MM.1S (cell line): ENCODE results near the gene LRRC31.

Experiments
- DNase-seq: peaks from one replicate; pipeline ENCODE4 v3.0.0-alpha.2; 2015
- H2AFZ ChIP-seq: fragments of 300-600 bp; sonication (generic); 2 replicates; pipeline ENCODE4 v1.6.0; 2016; ENCODE audit warnings: antibody characterized with exemption, low read length
- H3F3A ChIP-seq: fragments of 300-600 bp; sonication (generic); 2 replicates; pipeline ENCODE4 v1.6.1; 2016; ENCODE audit warnings: mild to moderate bottlenecking, antibody characterized with exemption, low read length, moderate library complexity, mixed read lengths; ENCODE audit not compliant: insufficient read depth
- H3K27ac ChIP-seq: fragments of 300-600 bp; sonication (generic); 2 replicates; pipeline ENCODE4 v1.5.1; 2016; ENCODE audit warnings: mild to moderate bottlenecking, low read length
- H3K27me3 ChIP-seq: fragments of 300-600 bp; sonication (generic); replicated peaks from 2 replicates; pipeline ENCODE4 v1.6.0; 2016; ENCODE audit warnings: low read length; ENCODE audit not compliant: insufficient read depth
- H3K36me3 ChIP-seq: fragments of 300-600 bp; sonication (generic); replicated peaks from 2 replicates; pipeline ENCODE4 v1.6.1; 2016; ENCODE audit warnings: mild to moderate bottlenecking, low read length, mixed read lengths; ENCODE audit not compliant: insufficient read depth
- H3K4me1 ChIP-seq: fragments of 300-600 bp; sonication (generic); 2 replicates; pipeline ENCODE4 v1.6.1; 2016; ENCODE audit warnings: low read length, mixed read lengths
- H3K4me2 ChIP-seq: fragments of 300-600 bp; sonication (generic); 2 replicates; pipeline ENCODE4 v1.6.0; 2016; ENCODE audit warnings: low read depth, low read length
- H3K4me3 ChIP-seq: fragments of 300-600 bp; sonication (generic); 2 replicates; pipeline ENCODE4 v1.5.1; 2016; ENCODE audit warnings: low read length, mixed read lengths
- H3K79me2 ChIP-seq: fragments of 300-600 bp; sonication (generic); 2 replicates; pipeline ENCODE4 v1.6.1; 2016; ENCODE audit warnings: mixed run types, low read length, mixed read lengths
- H3K9ac ChIP-seq: fragments of 300-600 bp; sonication (generic); 2 replicates; pipeline ENCODE4 v1.6.1; 2016; ENCODE audit warnings: low read length, mixed read lengths
- H3K9me2 ChIP-seq: fragments of 300-600 bp; sonication (generic); replicated peaks from 2 replicates; pipeline ENCODE4 v1.6.1; 2016; ENCODE audit warnings: mild to moderate bottlenecking, low read length, mixed read lengths; ENCODE audit not compliant: insufficient read depth
- H3K9me3 ChIP-seq: fragments of 300-600 bp; sonication (generic); replicated peaks from 2 replicates; pipeline ENCODE4 v1.6.1; 2016; ENCODE audit warnings: mild to moderate bottlenecking, low read length, mixed read lengths; ENCODE audit not compliant: insufficient read depth
- H4K20me1 ChIP-seq: fragments of 300-600 bp; sonication (generic); 2 replicates; pipeline ENCODE4 v1.6.1; 2016; ENCODE audit warnings: mild to moderate bottlenecking, low read length, moderate library complexity, mixed read lengths; ENCODE audit not compliant: insufficient read depth
- EZH2 ChIP-seq: fragments of 300-600 bp; sonication (generic); optimal IDR thresholded peaks from 2 replicates; pipeline ENCODE3; 2017; ENCODE audit warnings: low read depth, mild to moderate bottlenecking, antibody characterized with exemption, low read length, mixed read lengths
- EZH2phosphoT487 ChIP-seq: fragments of 300-600 bp; sonication (generic); IDR thresholded peaks from 2 replicates; pipeline ENCODE4 v1.6.1; 2018; ENCODE audit warnings: antibody characterized with exemption, low read length
- TF ChIP-seq, protein P1 (sequence below): fragments of 300-600 bp; sonication (generic); IDR thresholded peaks from 2 replicates; pipeline ENCODE4 v1.5.1; 2016; ENCODE audit warnings: antibody characterized with exemption, low read length, mixed read lengths

LRRC31 gene

DNA sequence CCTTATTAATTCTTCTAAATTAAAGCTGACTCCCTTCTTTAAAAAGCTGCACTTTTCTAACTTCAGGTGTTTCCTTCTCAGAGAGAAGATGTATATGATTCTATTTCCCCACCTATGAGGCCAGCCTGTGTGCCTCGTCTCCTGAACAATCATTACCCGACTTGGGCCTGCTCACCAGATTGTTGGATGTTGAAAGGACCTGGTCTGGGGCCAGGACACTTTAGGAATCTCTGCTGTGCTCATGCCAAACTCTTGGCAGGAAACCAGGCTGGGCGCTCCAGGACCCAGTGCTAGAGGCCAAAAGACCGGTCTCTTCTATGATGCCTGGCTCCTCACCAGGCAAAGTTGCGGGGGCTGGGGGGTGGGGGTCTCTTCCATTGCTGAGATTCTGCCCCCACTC is 16.9 kb upstream of the LRRC31 start:
- H3K9me2 ChIP-seq: no peaks in the 10 kb centered on the region
- H3K4me2 ChIP-seq: no peak overlapping the region
- H3K36me3 ChIP-seq: no peaks in the 10 kb centered on the region
- H3K27ac ChIP-seq: no peak overlapping the region
- H3K27me3 ChIP-seq: no peaks in the 10 kb centered on the region
- H3K4me3 ChIP-seq: no peak overlapping the region
- no peaks in the 10 kb centered on the region for H4K20me1 ChIP-seq
- no peak for DNase-seq
- no peaks in the 10 kb centered on the region for H3F3A ChIP-seq
- H3K9ac ChIP-seq: no peak overlapping the region
- H3K9me3 ChIP-seq: no peaks in the 10 kb centered on the region
- no peaks in the 10 kb centered on the region for H3K4me1 ChIP-seq
- H3K79me2 ChIP-seq: no peaks in the 10 kb centered on the region
- no peak overlapping the region for H2AFZ ChIP-seq
- TF ChIP-seq, protein P1, sequence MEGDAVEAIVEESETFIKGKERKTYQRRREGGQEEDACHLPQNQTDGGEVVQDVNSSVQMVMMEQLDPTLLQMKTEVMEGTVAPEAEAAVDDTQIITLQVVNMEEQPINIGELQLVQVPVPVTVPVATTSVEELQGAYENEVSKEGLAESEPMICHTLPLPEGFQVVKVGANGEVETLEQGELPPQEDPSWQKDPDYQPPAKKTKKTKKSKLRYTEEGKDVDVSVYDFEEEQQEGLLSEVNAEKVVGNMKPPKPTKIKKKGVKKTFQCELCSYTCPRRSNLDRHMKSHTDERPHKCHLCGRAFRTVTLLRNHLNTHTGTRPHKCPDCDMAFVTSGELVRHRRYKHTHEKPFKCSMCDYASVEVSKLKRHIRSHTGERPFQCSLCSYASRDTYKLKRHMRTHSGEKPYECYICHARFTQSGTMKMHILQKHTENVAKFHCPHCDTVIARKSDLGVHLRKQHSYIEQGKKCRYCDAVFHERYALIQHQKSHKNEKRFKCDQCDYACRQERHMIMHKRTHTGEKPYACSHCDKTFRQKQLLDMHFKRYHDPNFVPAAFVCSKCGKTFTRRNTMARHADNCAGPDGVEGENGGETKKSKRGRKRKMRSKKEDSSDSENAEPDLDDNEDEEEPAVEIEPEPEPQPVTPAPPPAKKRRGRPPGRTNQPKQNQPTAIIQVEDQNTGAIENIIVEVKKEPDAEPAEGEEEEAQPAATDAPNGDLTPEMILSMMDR: no peak
- TF ChIP-seq EZH2phosphoT487 (no peak), EZH2 (no peak)

DNA sequence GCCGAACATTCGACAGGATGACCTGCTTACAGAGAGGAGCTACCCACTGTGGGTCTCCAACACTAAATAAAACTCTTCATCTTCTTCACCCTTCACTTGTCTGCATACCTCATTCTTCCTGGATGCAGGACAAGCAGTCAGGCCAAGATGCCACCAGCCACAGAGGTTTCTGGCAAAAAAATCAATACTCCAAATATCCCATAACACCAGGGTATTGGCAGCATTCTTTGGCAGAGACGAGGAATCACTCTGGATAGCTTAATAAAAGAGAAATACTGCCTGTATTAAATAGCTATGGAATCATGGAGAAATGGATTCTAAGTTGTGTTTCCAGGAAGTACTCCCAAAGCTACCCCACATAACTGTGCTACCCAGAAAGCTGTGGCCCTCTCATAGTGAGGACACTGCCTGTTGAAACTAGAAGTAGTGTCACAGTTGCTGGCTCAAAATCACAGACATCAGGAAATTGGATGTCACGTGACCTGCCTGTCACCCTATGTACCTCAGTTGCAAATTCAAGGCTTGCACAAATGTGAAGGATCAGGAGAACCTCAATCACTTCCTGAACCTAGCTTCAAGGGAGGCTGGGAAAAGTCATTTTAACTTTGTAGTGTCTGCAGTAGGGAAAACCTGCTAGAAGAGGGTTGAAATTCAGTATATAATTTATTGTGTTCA is 11.0 kb upstream of the LRRC31 start:
- DNase-seq: no peak
- Histone ChIP-seq H3K9ac (no peak overlapping the region), H3K4me1 (no peaks in the 10 kb centered on the region), H3K9me2 (no peaks in the 10 kb centered on the region), H3F3A (no peaks in the 10 kb centered on the region), H4K20me1 (no peaks in the 10 kb centered on the region), H3K36me3 (no peaks in the 10 kb centered on the region), H3K4me2 (no peak overlapping the region), H2AFZ (no peak overlapping the region), H3K9me3 (no peaks in the 10 kb centered on the region), H3K27ac (no peak overlapping the region), H3K4me3 (no peak overlapping the region), H3K79me2 (no peaks in the 10 kb centered on the region), H3K27me3 (no peaks in the 10 kb centered on the region)
- TF ChIP-seq EZH2phosphoT487 (no peak), EZH2 (no peak)
- TF ChIP-seq, protein P1: no peak

- Histone ChIP-seq H3K36me3 (no peaks in the 10 kb centered on the region), H3K79me2 (no peaks in the 10 kb centered on the region)
- TF ChIP-seq EZH2phosphoT487 (no peak), EZH2 (no peak)
- TF ChIP-seq, protein P1: no peak
These were observed 10.3 kb upstream of the LRRC31 start for GRCh38 chr3:169879845-169880575.

More at GRCh38 chr3:169879845-169880575, 10.3 kb upstream of the LRRC31 start:
- no peak overlapping the region for H3K9ac ChIP-seq
- no peaks in the 10 kb centered on the region for H4K20me1 ChIP-seq
- H3K9me3 ChIP-seq: no peaks in the 10 kb centered on the region
- H3K9me2 ChIP-seq: no peaks in the 10 kb centered on the region
- H3K4me3 ChIP-seq: no peak overlapping the region
- H3F3A ChIP-seq: no peaks in the 10 kb centered on the region
- no peak overlapping the region for H2AFZ ChIP-seq
- H3K27ac ChIP-seq: no peak overlapping the region
- DNase-seq: no peak
- no peak overlapping the region for H3K4me2 ChIP-seq
- H3K4me1 ChIP-seq: no peaks in the 10 kb centered on the region
- H3K27me3 ChIP-seq: no peaks in the 10 kb centered on the region
